HS-27A (cell line): ENCODE data around the gene RNASE8.
A peak's percentile ranks its signal among the peaks of the same experiment; 100 is the strongest.

ENCODE experiments used
- DNase-seq: peaks from one replicate; pipeline ENCODE4 v3.0.0-alpha.2; 2012; ENCODE audit warnings: low read depth, missing footprints

RNASE8 gene

DNA sequence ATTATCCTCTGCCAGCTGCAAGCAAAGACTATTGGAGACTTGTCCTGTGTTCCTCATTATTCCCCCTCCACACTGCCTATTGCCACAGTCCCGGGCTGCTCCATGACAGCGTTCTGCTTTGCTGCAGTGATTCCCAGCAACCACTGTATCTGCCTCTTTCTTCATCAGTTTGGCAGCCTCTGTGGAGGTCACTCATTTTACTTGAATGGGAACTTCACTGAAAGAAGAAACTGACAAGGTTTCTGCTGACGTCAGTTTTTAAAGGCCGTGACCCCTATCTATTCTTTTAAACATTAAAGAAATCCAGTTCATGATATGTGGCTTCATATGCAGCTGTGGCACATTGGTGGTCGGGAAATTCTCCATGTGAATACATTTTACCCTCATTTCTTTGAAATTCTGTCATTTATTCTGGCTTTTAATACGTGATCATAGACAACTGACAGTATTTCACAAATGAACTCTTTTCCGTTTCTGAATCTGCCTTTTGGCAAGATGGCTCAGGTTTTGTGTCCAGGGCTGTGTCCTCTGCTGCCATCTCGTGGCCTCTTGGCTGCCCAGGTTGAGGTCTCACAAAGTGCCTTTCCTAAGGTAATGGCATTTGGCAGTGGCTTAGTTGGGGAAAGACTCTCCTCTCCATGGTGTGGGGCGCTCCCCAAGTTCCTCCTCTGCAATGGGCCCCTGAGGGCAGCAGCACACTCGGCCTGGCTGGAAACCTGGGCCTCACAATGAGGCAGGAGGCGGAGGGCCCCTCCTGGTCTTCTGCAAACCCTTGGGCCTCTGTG is 49.1 kb downstream of the RNASE8 start:
- peak; percentile 58 for DNase-seq

DNA sequence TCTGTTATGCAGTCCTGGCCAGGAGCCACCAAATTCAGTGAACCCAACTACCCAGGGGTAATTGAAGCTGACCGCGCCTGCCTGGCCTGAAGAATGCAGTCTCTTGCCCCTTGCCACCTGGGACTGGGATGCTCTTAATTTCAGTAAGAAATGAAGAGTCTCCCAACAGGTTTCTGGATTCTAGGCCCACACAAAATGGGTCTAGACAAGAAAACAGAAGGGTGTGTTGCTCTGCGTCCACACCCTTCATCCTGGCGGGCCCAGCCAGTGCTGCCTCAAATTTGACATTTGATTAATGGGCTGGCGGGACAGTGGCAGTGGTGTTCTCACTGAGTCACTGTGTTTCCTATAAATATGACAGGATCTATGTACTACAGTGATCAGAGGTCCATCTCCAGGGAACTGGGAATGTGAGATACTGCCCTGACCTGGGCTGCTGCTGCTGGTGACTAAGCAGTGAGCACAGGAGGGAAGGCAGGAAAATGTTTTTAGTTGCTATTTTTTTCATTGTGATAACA is 49.7 kb downstream of the RNASE8 start:
- no peak for DNase-seq
